ENCODE data around the gene MTCL1.

DNA sequence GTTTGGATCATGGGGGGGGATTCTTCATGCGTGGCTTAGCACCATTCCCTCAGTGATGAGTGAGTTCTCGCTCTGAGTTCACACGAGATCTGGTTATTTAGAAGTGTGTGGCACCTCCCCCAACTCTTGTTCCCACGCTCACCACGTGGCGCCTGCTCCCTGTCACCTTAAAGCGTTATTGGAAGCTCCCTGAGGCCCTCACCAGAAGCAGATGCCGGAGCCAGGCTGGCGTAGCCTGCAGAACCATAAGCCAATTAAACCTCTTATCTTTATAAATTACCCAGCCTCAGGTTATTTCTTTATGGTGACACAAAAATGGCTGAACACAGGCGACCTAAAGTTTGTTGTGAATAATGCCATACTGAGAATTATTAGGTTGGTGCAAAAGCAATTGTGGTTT is 10.5 kb upstream of the MTCL1 start:
- TF ChIP-seq, protein P1, sequence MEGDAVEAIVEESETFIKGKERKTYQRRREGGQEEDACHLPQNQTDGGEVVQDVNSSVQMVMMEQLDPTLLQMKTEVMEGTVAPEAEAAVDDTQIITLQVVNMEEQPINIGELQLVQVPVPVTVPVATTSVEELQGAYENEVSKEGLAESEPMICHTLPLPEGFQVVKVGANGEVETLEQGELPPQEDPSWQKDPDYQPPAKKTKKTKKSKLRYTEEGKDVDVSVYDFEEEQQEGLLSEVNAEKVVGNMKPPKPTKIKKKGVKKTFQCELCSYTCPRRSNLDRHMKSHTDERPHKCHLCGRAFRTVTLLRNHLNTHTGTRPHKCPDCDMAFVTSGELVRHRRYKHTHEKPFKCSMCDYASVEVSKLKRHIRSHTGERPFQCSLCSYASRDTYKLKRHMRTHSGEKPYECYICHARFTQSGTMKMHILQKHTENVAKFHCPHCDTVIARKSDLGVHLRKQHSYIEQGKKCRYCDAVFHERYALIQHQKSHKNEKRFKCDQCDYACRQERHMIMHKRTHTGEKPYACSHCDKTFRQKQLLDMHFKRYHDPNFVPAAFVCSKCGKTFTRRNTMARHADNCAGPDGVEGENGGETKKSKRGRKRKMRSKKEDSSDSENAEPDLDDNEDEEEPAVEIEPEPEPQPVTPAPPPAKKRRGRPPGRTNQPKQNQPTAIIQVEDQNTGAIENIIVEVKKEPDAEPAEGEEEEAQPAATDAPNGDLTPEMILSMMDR (IDR thresholded peaks at IDR 0.05; ENCODE audit: low read length), result no peak
- TF ChIP-seq EZH2 (IDR thresholded peaks at IDR 0.05; ENCODE audit: borderline replicate concordance, low read length), result no peak
